HG02981 (cell line): ENCODE data around the gene CELF6.
"Not testable (repeated sequence)": the region's sequence is repeated elsewhere in the genome, so short reads cannot be mapped to it uniquely, and the experiment has no call there.

Experiments
- ATAC-seq: cut with Tn5 transposase; IDR thresholded peaks from one replicate; pipeline ENCODE4 v1.9.1; 2021; ENCODE audit warnings: mild to moderate bottlenecking, moderate library complexity; ENCODE audit not compliant: unreplicated experiment

Gene CELF6

GRCh38 chr15:72318408-72318942 is 1.5 kb downstream of the CELF6 start:
- no peak for ATAC-seq

GRCh38 chr15:72315706-72316370 is 4.1 kb downstream of the CELF6 start:
- ATAC-seq: no peak

DNA sequence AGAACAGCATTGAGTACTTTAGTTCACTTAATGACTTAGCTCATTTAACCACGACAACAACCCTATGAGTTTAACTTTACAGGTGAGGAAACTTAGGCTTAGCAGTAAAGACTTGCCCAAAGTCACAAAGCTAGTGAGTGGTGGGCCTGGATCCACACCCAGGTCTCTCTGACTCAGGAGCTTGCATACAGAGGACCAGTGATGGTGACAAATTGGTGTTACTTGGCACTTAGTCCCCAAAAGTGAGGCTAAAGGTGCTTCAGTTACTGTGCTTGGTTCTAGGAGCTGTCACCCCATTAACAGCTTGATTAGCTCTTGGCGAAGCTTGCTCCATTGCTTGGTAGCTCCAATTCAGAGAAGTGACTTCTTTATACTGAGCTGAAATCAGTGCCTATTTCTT is 6.1 kb downstream of the CELF6 start:
- ATAC-seq: no peak

DNA sequence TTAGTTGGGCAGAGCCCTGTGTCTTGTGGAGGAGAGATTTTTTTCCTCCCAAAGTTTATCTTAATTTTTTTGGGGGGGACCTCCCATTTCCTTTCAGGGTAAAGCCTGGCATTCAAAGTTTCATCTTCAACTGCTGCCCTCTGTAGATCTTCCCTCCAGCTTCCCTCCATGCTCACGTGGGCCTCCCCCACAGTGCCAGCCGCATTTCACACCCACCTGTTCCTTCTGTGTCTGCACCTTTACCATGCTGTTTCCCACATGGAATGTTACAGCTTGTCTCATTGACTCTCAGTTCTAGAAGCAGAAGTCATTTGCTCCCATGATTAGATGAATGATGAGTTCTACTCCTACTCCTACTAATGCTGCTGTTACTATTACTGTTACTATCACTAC is 6.5 kb downstream of the CELF6 start:
- ATAC-seq: no peak

DNA sequence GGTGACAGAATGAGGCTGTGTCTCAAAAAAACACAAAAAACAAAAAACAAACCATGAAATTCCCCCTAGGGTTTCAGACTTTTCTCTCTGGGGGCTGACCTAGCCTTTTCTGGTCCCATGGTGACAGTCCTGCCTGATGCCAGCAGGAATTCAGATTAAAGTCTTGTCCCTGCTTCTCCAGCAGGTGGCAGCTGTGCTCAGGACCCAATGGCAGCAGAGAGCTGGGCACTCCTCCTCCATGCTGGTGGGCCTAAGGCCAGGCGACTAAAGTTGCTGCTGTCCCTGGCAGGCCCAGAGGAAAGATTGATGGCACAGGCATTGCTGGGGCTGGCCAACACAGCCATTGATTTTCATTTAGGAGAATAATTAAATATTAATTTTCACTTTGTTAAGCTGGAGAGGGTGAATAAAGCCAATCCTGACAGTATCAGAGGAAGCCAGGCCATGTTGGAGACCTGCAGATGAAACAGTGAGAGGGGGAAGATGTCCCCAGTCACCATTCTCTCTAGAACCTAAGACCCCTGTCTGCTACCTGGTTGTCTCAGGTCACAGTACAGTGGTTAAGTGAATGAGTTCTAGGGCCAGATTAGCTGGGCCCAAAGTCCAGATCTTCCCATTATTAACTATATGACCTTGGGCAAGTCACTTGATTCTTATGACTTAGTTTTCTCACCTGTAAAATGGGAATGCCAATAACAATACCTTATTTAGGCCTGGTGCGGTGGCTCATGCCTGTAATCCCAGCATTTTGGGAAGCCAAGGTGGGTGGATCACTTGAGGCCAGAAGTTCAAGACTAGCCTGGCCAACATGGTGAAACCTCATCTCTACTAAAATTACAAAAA is 7.1 kb downstream of the CELF6 start:
- no peak for ATAC-seq

DNA sequence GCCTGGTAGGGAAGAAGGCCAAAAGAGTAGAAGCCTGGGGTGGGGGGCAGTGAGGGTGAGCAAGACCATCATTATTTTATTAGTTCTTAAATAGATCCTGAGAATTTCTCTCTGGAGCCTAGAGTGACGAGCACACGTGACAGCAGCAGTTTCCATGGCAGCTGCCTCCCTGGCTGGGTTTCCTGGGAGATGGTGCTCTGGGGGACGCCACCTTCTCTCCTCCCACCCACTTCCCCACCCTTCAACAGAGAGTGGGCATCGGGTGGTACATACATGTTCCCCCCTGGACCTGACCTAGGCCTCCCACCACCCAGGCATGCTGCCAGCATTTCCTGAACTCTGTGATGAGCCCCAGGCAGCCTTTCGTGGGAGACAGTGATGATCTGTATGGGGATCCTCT is 12.9 kb downstream of the CELF6 start:
- no peak for ATAC-seq

GRCh38 chr15:72306211-72306785 is 13.7 kb downstream of the CELF6 start:
- ATAC-seq: no peak

DNA sequence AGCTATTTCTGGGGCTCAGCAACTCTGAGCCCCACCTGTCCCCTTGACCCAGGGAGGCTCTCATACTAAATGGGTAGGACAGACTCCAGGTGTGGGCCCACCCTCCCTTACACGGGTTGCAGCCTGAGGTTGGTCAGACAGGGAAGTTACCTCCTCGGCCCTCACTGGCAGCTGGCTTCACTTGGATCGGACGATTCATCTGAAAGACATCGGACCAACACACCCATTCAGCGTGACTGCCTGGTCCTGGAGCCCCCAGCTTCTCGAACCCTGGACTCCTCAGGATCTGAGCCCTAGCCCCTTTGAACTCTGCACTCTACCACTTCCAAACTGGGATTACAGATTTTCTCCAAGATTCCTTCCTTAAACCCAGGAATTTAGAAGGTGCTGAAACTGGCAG is 15.4 kb downstream of the CELF6 start:
- ATAC-seq: no peak

DNA sequence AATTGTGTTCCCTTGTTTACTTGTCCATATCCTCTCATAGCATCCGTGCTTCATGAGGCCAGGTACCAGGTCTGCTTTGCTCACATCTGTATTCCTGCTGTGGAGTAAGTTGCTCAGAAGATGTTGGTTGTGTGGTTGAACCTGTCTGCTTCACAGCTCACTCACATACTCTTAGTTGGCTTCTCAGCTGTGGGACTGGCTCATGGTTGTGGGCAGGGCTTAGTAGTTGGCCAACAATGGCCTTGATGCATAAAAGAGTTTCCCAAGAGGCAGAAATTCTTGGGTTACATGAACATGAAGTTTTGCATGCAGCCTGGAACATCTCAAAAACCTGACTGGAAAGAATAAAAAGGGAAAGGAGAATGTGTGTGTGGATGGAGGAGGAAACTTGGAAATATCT is 17.0 kb downstream of the CELF6 start:
- no peak for ATAC-seq

DNA sequence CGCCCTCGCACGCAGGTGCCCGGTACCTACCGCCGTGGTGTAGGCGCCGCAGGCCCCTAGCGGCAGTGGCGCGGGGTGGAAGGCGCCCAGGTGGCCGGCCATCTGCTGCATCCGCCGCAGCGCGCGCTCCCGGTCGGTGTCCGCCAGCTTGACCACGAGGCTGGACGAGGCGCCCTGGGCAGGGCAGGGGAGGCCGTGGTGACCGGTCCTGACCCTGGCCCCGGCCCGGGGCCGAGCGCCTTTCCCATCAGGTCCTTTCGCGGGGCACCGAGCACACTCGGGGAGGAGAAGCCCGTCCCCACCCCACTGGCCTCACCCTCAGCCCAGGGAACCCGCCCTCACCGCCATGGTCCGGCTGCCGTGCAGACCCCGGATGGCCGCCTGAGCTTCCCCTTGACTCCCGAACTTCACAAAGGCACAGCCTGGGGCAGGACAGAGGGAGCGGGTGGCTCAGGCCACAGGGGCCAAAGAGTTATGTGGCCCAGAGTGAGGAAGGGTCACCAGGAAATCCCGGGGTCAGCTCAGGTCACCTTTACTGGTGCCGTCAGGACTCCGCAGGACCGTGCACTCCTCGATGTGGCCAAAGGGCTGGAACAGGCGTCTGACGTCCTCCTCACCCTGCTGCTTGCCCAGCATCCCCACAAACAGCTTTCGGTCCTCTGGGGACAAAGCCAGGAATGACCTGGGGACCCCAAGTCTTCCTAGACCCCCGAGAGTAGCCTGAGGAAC is 30.2 kb downstream of the CELF6 start:
- ATAC-seq: no peak

- ATAC-seq: no peak
Observed at GRCh38 chr15:72288796-72289596, 31.0 kb downstream of the CELF6 start.

GRCh38 chr15:72285927-72286516 is 33.9 kb downstream of the CELF6 start:
- ATAC-seq: no peak

DNA sequence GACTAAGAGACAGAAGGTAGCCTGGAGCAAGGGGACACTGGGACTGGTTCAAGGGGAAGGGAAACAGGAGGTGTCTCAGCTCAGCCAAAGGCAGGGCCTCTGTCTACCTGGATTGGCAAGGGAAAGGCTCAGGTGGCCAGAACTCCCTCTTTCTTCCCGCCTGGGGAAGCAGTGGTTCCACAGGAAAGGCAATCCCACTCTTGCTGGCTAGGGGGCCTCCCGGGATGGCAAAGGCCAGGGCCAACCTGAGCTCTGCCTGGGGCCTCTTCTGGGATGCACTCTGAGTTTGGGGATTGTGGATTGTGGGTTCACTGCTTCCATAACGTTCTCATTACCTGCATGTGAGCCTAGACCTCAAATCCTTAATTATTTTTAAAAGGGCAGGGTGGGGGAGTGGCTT is 34.6 kb downstream of the CELF6 start:
- no peak for ATAC-seq

GRCh38 chr15:72284781-72285180 is 35.2 kb downstream of the CELF6 start:
- ATAC-seq: no peak

GRCh38 chr15:72281713-72282112 is 38.2 kb downstream of the CELF6 start:
- no peak for ATAC-seq

GRCh38 chr15:72280751-72281150 is 39.2 kb downstream of the CELF6 start:
- no peak for ATAC-seq

GRCh38 chr15:72278737-72279136 is 41.2 kb downstream of the CELF6 start:
- ATAC-seq: no peak

DNA sequence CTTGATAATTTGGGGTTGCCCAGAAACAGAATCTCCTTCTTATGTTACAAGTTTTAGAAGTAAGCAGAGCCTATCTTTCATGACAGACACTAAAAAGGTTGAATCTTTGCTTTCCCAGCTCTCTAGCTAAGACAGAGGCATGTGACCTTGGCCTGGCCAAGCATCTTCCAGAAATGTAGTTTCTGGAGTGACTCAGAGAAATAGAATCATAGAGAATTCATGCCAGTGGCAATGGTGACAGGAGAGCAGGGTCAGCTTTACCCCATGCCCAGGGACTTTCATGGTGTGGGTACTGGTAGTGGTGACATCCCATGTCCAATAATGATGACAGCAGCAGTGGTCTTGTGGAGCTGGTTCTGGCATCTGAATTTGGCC is 43.6 kb downstream of the CELF6 start:
- no peak for ATAC-seq

DNA sequence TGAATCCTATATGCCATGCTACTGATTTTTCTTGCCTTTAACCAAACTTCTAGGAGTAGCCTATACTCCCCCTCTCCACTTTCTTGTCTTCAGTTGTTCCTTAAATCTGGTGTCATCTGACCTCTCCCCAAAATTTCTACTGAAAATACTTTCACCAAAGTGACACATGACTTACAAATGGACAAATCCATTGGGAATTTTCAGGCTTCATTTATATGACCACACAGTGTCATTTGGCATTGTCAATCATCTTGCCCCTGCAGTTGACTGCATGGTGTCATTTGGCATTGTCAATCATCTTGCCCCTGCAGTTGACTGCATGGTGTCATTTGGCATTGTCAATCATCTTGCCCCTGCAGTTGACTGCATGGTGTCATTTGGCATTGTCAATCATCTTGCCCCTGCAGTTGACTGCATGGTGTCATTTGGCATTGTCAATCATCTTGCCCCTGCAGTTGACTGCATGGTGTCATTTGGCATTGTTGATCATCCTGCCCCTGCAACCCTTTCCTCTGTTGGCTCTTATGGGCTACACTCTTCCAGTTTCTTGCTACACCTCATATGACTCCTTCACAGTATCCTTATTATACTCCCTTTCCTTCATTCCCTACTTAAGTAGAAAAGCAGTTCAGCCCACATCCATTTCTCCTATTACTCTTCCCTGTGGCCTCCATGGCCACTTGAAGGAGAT is 44.2 kb downstream of the CELF6 start:
- not testable (repeated sequence) for ATAC-seq

GRCh38 chr15:72272997-72273352 is 47.0 kb downstream of the CELF6 start:
- no peak for ATAC-seq
